Heart right ventricle (tissue), 16 donors: ENCODE results near the gene ZFP36L1. TPM values are rescaled to one million over a fixed set of nuclear protein-coding genes. Genes with fewer than 3 reads are reported as not detected.
A peak's percentile ranks its signal among the peaks of the same experiment; 100 is the strongest.

Source experiments
- ATAC-seq, 8 donors: fragments of 200-7000 bp; cut with Tn5 transposase; one replicate each; pipeline ENCODE4 v1.9.1; 2020; ENCODE audit warnings: mild to moderate bottlenecking in 8 of 8, moderate library complexity in 8 of 8, moderate number of reproducible peaks in 1 of 8
- DNase-seq, 2 donors: peaks; one replicate each; pipeline ENCODE4 v3.0.0-alpha.2; 2020
- H3K27ac ChIP-seq, 10 donors: fragments of 200-600 bp; sonication (generic) in 2 of 10; one replicate each; pipeline versions ENCODE4 v1.5.0 to v1.8.0; 2020 to 2022; ENCODE audit warnings: mild to moderate bottlenecking in 3 of 10
- H3K27me3 ChIP-seq, 7 donors: fragments of 200-600 bp; one replicate each; pipeline ENCODE4 v1.8.0; 2021 to 2022; ENCODE audit warnings: mild to moderate bottlenecking in 2 of 7
- H3K36me3 ChIP-seq, 9 donors: fragments of 200-600 bp; sonication (generic) in 1 of 9; one replicate each; pipeline versions ENCODE4 v1.5.0 to v1.8.0; 2020 to 2022; ENCODE audit warnings: mild to moderate bottlenecking in 2 of 9
- H3K4me1 ChIP-seq, 9 donors: fragments of 200-600 bp; sonication (generic) in 1 of 9; one replicate each; pipeline versions ENCODE4 v1.5.0 to v1.8.0; 2020 to 2022; ENCODE audit warnings: mild to moderate bottlenecking in 4 of 9
- H3K4me3 ChIP-seq, 10 donors: fragments of 200-600 bp; sonication (generic) in 2 of 10; one replicate each; pipeline versions ENCODE4 v1.5.0 to v1.8.0; 2020 to 2022; ENCODE audit warnings: mild to moderate bottlenecking in 7 of 10, moderate library complexity in 2 of 10
- H3K9me3 ChIP-seq, 11 donors: fragments of 200-600 bp in 10 of 11; sonication (generic) in 2 of 11; one replicate each; pipeline versions ENCODE4 v1.5.0 to v1.8.0; 2013 to 2022; ENCODE audit warnings: mild to moderate bottlenecking in 2 of 11, control low read depth in 1 of 11, moderate library complexity in 1 of 11
- WGBS, 2 donors: extraction: QIAGEN DNeasy Blood & Tissue Kit; methylation state at CpG; one replicate each; pipeline ENCODE4 v1.1.7; 2013; ENCODE audit warnings: inconsistent platforms in 1 of 2; 5-methylcytosine and 5-hydroxymethylcytosine counted together
- intact Hi-C, 10 donors: fragments of 100-400 bp; cut with DNase I; formaldehyde crosslinking; loops; one replicate each; pipeline versions ENCODE4 v1.11.1 to v1.14.2; 2022
- polyA plus RNA-seq, 2 donors: library from polyadenylated mRNA; stranded (reverse); fragments of 200-250 nt; gene quantifications; one replicate each; pipeline ENCODE4 v1.2.3, GENCODE V29; 2013
- total RNA-seq, 10 donors: library from RNA; stranded (reverse); fragmentation: NEBNext Ultra II Directional in 3 of 10; extraction: Animal tissue kit (Norgen Biotek cat#: 25700) in 3 of 10; gene quantifications; one replicate each; pipeline versions ENCODE4 v1.2.1 to v1.2.4, GENCODE V29; 2021 to 2023
- TF ChIP-seq, protein P1 (sequence below), 9 donors: fragments of 200-600 bp; sonication (generic) in 2 of 9; IDR thresholded peaks; one replicate each; pipeline versions ENCODE4 v1.5.0 to v1.8.0; 2021 to 2022; ENCODE audit warnings: antibody characterized with exemption in 9 of 9, mild to moderate bottlenecking in 5 of 9, moderate library complexity in 1 of 9
- donor health status: Arrhythmogenic right ventricular cardiomyopathy.
- donor health status: ischemic (EF 13 %, LVEDD 7.1; RV severe dilation, severe dysfunction).
- donor health status: healthy with polysubstance abuse.
- donor health status: DM: no; HTN: yes; CAD: no.
- donor health status: DM: no; HTN: no; CAD: no.
- donor health status: ischemic (EF 25% LVEDD 6.9; RV normal size, moderate dysfunction).
- donor health status: ischemic (EF 25% LVEDD 5.7; RV mildly dilated, moderate dysfunction).
- donor health status: healthy.
- donor health status: DM: yes; HTN: yes; CAD: no.
- donor health status: Ischemic cardiomyopathy.
- donor health status: ischemic (EF 35%, LVEDD 5.7; RV mildly dilated, moderate dysfunction).
- donor health status: nonischemic (EF 11% LVEDD 7.7; RV severe dilation, severe dysfunction).
- donor health status: DM: yes; HTN: yes; CAD: no.
- donor health status: PGD.
- donor health status: ischemic (EF 29% LVEDD 5.4; RV normal size, mild dysfunction).
- donor health status: nonischemic (EF 23%, LVEDD 6.1; RV moderate dilation, normal function).

Gene ZFP36L1
- total and polyA plus RNA-seq, 12 donors: 40.8 to 127 (median 53.1) TPM

DNA sequence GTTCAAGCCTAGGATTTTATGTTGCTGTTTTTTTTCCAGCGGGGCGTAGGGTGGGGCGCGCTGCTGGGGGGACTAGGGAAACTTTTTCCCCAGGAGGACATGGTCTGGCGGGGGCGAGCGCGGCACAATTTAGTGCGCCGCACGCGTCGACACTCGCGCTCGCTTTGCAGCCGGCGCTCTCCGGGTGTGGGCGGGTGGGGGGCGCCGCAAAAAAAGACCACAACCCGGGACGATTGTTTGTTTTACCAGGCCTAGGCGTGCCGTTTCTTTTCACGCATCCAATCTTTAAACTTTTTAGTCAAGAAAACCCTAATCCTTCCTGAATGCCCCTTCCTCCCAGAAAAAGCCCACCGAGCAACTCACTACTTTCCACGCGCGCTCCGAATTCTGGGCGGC is 865 bp upstream of the ZFP36L1 start:
- peaks cover 0 to 33% (median 16%) of the 10 kb centered on the region in 9 donors for H3K36me3 ChIP-seq
- no peaks in the 10 kb centered on the region for H3K27me3 ChIP-seq
- intact Hi-C loops: loop anchor here in 9 of 10 donors (1.0 to 10.0 kb wide), 18 partner anchors 21 to 546 kb away; no protein-coding TSS in a partner anchor
- TF ChIP-seq, protein P1, sequence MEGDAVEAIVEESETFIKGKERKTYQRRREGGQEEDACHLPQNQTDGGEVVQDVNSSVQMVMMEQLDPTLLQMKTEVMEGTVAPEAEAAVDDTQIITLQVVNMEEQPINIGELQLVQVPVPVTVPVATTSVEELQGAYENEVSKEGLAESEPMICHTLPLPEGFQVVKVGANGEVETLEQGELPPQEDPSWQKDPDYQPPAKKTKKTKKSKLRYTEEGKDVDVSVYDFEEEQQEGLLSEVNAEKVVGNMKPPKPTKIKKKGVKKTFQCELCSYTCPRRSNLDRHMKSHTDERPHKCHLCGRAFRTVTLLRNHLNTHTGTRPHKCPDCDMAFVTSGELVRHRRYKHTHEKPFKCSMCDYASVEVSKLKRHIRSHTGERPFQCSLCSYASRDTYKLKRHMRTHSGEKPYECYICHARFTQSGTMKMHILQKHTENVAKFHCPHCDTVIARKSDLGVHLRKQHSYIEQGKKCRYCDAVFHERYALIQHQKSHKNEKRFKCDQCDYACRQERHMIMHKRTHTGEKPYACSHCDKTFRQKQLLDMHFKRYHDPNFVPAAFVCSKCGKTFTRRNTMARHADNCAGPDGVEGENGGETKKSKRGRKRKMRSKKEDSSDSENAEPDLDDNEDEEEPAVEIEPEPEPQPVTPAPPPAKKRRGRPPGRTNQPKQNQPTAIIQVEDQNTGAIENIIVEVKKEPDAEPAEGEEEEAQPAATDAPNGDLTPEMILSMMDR (IDR thresholded peaks at IDR 0.05): no peak
- ATAC-seq (peak in 7 of 8 donors; percentile 4 to 31 (median 21)), DNase-seq (no peak)
- H3K9me3 ChIP-seq: no peaks in the 10 kb centered on the region
- WGBS, 2 donors: 0% methylated on average over 33 of the region's 33 CpGs
- peaks cover 3 to 40% (median 9%) of the 10 kb centered on the region in 9 donors for H3K4me1 ChIP-seq
- peak overlapping the region; percentile 60 to 93 (median 87) for H3K4me3 ChIP-seq
- peak overlapping the region; percentile 99 to 100 (median 100) for H3K27ac ChIP-seq

DNA sequence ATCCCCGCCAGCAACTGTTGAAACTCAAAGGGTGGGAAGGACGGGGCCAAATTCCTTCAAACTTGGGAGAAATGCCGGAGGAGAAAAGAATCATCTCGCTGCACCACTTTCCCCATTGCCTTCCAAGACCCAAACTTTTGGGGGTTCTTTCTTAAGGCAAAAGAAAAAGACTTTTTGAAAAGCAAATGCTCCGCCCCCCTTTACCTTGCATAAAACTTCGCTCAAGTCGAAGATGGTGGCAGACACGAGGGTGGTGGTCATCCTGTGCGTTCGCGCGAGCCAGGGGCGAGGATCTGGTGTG is 239 bp downstream of the ZFP36L1 start:
- ATAC-seq (no peak), DNase-seq (no peak)
- WGBS, 2 donors: 0% methylated on average over 13 of the region's 13 CpGs

DNA sequence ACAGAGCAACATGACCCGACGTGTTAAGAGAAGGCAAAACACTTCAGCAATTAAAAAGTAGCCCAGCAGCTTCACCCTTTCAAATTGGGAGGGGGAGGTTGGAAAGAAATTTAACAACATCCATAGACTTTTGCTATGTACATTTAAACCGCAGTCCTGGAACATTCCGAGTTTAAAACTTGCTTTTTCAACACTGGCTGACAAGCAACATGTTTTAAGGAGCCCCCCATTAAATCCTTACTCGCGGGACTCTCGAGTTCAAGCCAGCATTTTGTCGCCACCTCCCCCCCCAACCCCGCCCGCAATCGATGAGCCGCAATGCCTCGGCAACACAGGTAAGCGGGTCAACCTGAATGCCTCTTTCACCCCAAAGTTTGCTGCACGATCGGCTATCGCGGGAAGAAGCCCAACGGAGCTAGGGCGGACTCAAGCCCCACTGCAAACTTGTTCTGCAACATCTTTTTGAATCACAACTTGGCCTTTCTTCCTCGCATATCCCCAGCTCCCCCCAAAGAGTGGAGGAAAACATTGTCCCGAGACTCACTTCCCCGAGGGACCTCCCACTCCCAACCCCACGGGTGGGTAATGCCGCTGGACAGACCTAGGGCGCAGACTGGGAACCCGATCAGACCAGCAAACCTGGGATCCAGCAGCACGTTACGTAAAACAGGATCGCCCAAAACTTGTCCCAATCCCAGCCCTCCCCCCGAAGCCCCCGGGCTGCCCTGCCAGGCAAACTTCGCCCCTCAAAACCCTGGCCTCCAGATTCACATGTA is 777 bp downstream of the ZFP36L1 start:
- H3K36me3 ChIP-seq: peaks cover 0 to 50% (median 23%) of the 10 kb centered on the region in 9 donors
- DNase-seq: no peak
- peak overlapping the region; percentile 99 to 100 (median 100) for H3K27ac ChIP-seq
- no peaks in the 10 kb centered on the region for H3K27me3 ChIP-seq
- H3K4me1 ChIP-seq: peaks cover 3 to 52% (median 23%) of the 10 kb centered on the region in 9 donors
- TF ChIP-seq, protein P1 (IDR thresholded peaks at IDR 0.05): no peak
- 1% methylated on average over 33 of the region's 33 CpGs for WGBS, 2 donors
- no peak for ATAC-seq
- peak overlapping the region; percentile 60 to 93 (median 88) for H3K4me3 ChIP-seq
- intact Hi-C loops: loop anchor here in 9 of 10 donors (2.0 to 10.0 kb wide), 14 partner anchors 60 to 545 kb away; no protein-coding TSS in a partner anchor
- no peaks in the 10 kb centered on the region for H3K9me3 ChIP-seq

More for the DNA sequence above, 239 bp downstream of the ZFP36L1 start:
- intact Hi-C loops: loop anchor here in 9 of 10 donors (2.0 to 10.0 kb wide), 13 partner anchors 60 to 545 kb away; no protein-coding TSS in a partner anchor
- H3K27me3 ChIP-seq: no peaks in the 10 kb centered on the region
- H3K27ac ChIP-seq: peak overlapping the region; percentile 99 to 100 (median 100)
- H3K9me3 ChIP-seq: no peaks in the 10 kb centered on the region
- H3K4me1 ChIP-seq: peaks cover 3 to 49% (median 18%) of the 10 kb centered on the region in 9 donors
- peak overlapping the region; percentile 60 to 93 (median 88) for H3K4me3 ChIP-seq
- TF ChIP-seq, protein P1 (IDR thresholded peaks at IDR 0.05): no peak
- H3K36me3 ChIP-seq: peaks cover 0 to 44% (median 20%) of the 10 kb centered on the region in 9 donors

DNA sequence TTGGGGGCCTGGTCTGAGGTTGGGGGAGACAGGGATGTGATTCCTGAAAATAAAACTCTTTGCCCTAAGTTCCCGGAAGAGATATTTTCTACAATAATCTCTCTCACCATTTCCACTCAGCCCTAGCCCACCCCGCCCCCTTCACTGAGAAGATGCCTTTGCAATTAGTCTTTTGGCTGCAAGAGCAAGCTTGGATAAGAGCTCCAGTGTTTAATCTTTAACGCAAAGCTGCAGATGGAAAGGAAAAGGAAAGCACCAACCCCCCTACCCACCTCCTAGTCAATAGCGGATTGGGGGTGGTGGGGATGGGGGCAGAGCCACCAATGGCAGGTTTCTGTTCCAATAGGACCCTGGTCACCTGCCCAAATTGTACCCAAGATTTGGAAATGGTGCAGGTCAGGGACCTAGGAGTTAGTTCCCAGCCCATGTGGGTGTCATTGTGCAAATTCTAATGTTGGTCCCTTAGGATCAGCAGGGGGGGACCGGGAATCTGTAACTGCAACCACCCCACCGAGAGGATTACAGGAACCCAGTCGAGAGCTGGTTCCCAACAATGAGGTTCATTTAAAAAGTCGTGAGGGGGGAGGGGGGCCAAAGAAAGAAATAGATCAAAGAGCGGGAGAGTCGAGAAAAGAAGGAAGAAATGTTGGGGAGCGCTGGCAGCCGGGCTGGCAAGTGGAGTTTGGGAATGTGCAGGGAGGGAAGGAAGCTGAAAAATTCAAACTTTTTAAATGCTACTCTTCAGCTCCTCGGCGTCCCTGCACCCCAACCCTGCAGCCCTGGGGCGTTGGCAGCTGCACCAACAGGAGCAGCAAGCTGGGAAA is 1.6 kb downstream of the ZFP36L1 start:
- peaks cover 0 to 55% (median 26%) of the 10 kb centered on the region in 9 donors for H3K36me3 ChIP-seq
- H3K9me3 ChIP-seq: no peaks in the 10 kb centered on the region
- TF ChIP-seq, protein P1 (IDR thresholded peaks at IDR 0.05): no peak
- WGBS, 2 donors: 2 to 3% methylated on average over 15 of the region's 15 CpGs
- peak overlapping the region; percentile 99 to 100 (median 100) for H3K27ac ChIP-seq
- H3K4me1 ChIP-seq: peaks cover 3 to 52% (median 26%) of the 10 kb centered on the region in 9 donors
- ATAC-seq (no peak), DNase-seq (no peak)
- peak overlapping the region; percentile 60 to 93 (median 88) for H3K4me3 ChIP-seq
- no peaks in the 10 kb centered on the region for H3K27me3 ChIP-seq
- intact Hi-C loops: loop anchor here in 9 of 10 donors (2.0 to 10.0 kb wide), 12 partner anchors 59 to 544 kb away; no protein-coding TSS in a partner anchor
